Heart right ventricle (tissue), 16 donors: ENCODE results near the gene ZNF569. TPM values are rescaled to one million over a fixed set of nuclear protein-coding genes. Genes with fewer than 3 reads are reported as not detected.
"Not testable (repeated sequence)": the region's sequence is repeated elsewhere in the genome, so short reads cannot be mapped to it uniquely, and the experiment has no call there.

Experiments used
- ATAC-seq, 8 donors: fragments of 200-7000 bp; cut with Tn5 transposase; one replicate each; pipeline ENCODE4 v1.9.1; 2020; ENCODE audit warnings: mild to moderate bottlenecking in 8 of 8, moderate library complexity in 8 of 8, moderate number of reproducible peaks in 1 of 8
- DNase-seq, 2 donors: peaks; one replicate each; pipeline ENCODE4 v3.0.0-alpha.2; 2020
- H3K27ac ChIP-seq, 10 donors: fragments of 200-600 bp; sonication (generic) in 2 of 10; one replicate each; pipeline versions ENCODE4 v1.5.0 to v1.8.0; 2020 to 2022; ENCODE audit warnings: mild to moderate bottlenecking in 3 of 10
- H3K27me3 ChIP-seq, 7 donors: fragments of 200-600 bp; one replicate each; pipeline ENCODE4 v1.8.0; 2021 to 2022; ENCODE audit warnings: mild to moderate bottlenecking in 2 of 7
- H3K36me3 ChIP-seq, 9 donors: fragments of 200-600 bp; sonication (generic) in 1 of 9; one replicate each; pipeline versions ENCODE4 v1.5.0 to v1.8.0; 2020 to 2022; ENCODE audit warnings: mild to moderate bottlenecking in 2 of 9
- H3K4me1 ChIP-seq, 9 donors: fragments of 200-600 bp; sonication (generic) in 1 of 9; one replicate each; pipeline versions ENCODE4 v1.5.0 to v1.8.0; 2020 to 2022; ENCODE audit warnings: mild to moderate bottlenecking in 4 of 9
- H3K4me3 ChIP-seq, 10 donors: fragments of 200-600 bp; sonication (generic) in 2 of 10; one replicate each; pipeline versions ENCODE4 v1.5.0 to v1.8.0; 2020 to 2022; ENCODE audit warnings: mild to moderate bottlenecking in 7 of 10, moderate library complexity in 2 of 10
- H3K9me3 ChIP-seq, 11 donors: fragments of 200-600 bp in 10 of 11; sonication (generic) in 2 of 11; one replicate each; pipeline versions ENCODE4 v1.5.0 to v1.8.0; 2013 to 2022; ENCODE audit warnings: mild to moderate bottlenecking in 2 of 11, control low read depth in 1 of 11, moderate library complexity in 1 of 11
- CTCF ChIP-seq, 9 donors: fragments of 200-600 bp; sonication (generic) in 2 of 9; IDR thresholded peaks; one replicate each; pipeline versions ENCODE4 v1.5.0 to v1.8.0; 2021 to 2022; ENCODE audit warnings: antibody characterized with exemption in 9 of 9, mild to moderate bottlenecking in 5 of 9, moderate library complexity in 1 of 9
- WGBS, 2 donors: extraction: QIAGEN DNeasy Blood & Tissue Kit; methylation state at CpG; one replicate each; pipeline ENCODE4 v1.1.7; 2013; ENCODE audit warnings: inconsistent platforms in 1 of 2; 5-methylcytosine and 5-hydroxymethylcytosine counted together
- intact Hi-C, 10 donors: fragments of 100-400 bp; cut with DNase I; formaldehyde crosslinking; loops; one replicate each; pipeline versions ENCODE4 v1.11.1 to v1.14.2; 2022
- polyA plus RNA-seq, 2 donors: library from polyadenylated mRNA; stranded (reverse); fragments of 200-250 nt; gene quantifications; one replicate each; pipeline ENCODE4 v1.2.3, GENCODE V29; 2013
- total RNA-seq, 10 donors: library from RNA; stranded (reverse); fragmentation: NEBNext Ultra II Directional in 3 of 10; extraction: Animal tissue kit (Norgen Biotek cat#: 25700) in 3 of 10; gene quantifications; one replicate each; pipeline versions ENCODE4 v1.2.1 to v1.2.4, GENCODE V29; 2021 to 2023
- donor health status: Arrhythmogenic right ventricular cardiomyopathy.
- donor health status: ischemic (EF 13 %, LVEDD 7.1; RV severe dilation, severe dysfunction).
- donor health status: healthy with polysubstance abuse.
- donor health status: DM: no; HTN: yes; CAD: no.
- donor health status: DM: no; HTN: no; CAD: no.
- donor health status: ischemic (EF 25% LVEDD 6.9; RV normal size, moderate dysfunction).
- donor health status: ischemic (EF 25% LVEDD 5.7; RV mildly dilated, moderate dysfunction).
- donor health status: healthy.
- donor health status: DM: yes; HTN: yes; CAD: no.
- donor health status: Ischemic cardiomyopathy.
- donor health status: ischemic (EF 35%, LVEDD 5.7; RV mildly dilated, moderate dysfunction).
- donor health status: nonischemic (EF 11% LVEDD 7.7; RV severe dilation, severe dysfunction).
- donor health status: DM: yes; HTN: yes; CAD: no.
- donor health status: PGD.
- donor health status: ischemic (EF 29% LVEDD 5.4; RV normal size, mild dysfunction).
- donor health status: nonischemic (EF 23%, LVEDD 6.1; RV moderate dilation, normal function).

The ZNF569 gene
- total and polyA plus RNA-seq, 12 donors = 3.0 to 8.0 (median 6.0) TPM

- 41 to 47% methylated on average over 34 of the region's 34 CpGs for WGBS, 2 donors
- DNase-seq (no peak), ATAC-seq (no peak)
- Histone ChIP-seq H3K27me3 (no peaks in the 10 kb centered on the region), H3K27ac (no peak overlapping the region), H3K4me3 (no peak overlapping the region), H3K4me1 (no peaks in the 10 kb centered on the region), H3K9me3 (peaks cover 0 to 100% (median 74%) of the 10 kb centered on the region in 11 donors), H3K36me3 (no peaks in the 10 kb centered on the region)
- TF ChIP-seq CTCF (IDR thresholded peaks at IDR 0.05) = no peak
- intact Hi-C loops = no loop called here
Observed at GRCh38 chr19:37403403-37403802, 63.8 kb downstream of the ZNF569 start.

DNA sequence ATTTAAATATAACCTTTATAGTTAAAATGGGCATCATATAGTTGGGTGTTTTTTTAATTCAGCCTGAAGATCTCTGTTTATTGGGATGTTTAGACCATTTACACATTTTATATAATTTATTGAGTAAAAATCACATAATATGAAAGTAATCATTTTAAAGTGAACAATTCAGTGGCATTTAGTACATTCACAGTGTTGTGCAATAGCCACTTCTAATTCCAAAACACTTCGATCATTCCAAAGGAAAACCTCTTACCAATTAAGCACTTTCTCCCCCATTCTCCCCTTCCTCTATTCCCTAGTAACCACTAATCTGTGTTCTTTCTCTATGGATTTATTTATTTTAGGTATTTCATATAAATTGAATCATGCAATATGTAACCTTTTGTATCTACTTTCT is 66.2 kb downstream of the ZNF569 start:
- Histone ChIP-seq H3K27me3 (no peaks in the 10 kb centered on the region), H3K36me3 (no peaks in the 10 kb centered on the region), H3K9me3 (peaks cover 0 to 100% (median 74%) of the 10 kb centered on the region in 11 donors), H3K4me1 (no peaks in the 10 kb centered on the region), H3K27ac (no peak overlapping the region), H3K4me3 (no peak overlapping the region)
- 91 to 93% methylated on average over 1 of the region's 1 CpG for WGBS, 2 donors
- DNase-seq = no peak
- no peak for TF ChIP-seq CTCF (IDR thresholded peaks at IDR 0.05)
- ATAC-seq = no peak
- intact Hi-C loops = no loop called here

DNA sequence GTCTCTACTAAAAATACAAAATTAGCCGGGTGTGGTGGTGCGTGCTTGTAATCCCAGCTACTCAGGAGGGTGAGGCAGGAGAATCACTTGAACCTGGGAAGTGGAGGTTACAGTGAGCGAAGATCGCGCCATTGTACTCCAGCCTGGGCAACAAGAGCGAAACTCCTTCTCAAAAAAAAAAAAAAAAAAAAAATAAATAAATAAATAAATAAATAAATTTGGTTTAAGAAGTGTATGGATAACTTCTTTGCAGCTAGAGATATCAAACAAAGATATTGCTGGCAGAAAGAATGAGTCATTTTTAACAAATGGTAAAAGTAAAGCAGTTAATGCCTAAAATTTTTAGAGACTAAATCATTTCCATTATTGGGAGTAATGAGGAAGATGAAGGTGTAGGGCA is 75.8 kb downstream of the ZNF569 start:
- DNase-seq, H3K27ac ChIP-seq, ATAC-seq, H3K27me3 ChIP-seq, H3K4me1 ChIP-seq, H3K4me3 ChIP-seq, intact Hi-C loops: not testable (repeated sequence)
- peaks cover 3 to 63% (median 37%) of the 10 kb centered on the region in 9 donors for H3K36me3 ChIP-seq
- peaks cover 3 to 100% (median 97%) of the 10 kb centered on the region in 11 donors for H3K9me3 ChIP-seq
- WGBS, 2 donors = 97 to 100% methylated on average over 6 of the region's 6 CpGs

GRCh38 chr19:37389234-37389633 is 78.0 kb downstream of the ZNF569 start:
- no peaks in the 10 kb centered on the region for H3K27me3 ChIP-seq
- no peak for TF ChIP-seq CTCF (IDR thresholded peaks at IDR 0.05)
- H3K36me3 ChIP-seq = peaks cover 3 to 83% (median 59%) of the 10 kb centered on the region in 9 donors
- no peak for ATAC-seq
- intact Hi-C loops = no loop called here
- 97 to 98% methylated on average over 4 of the region's 4 CpGs for WGBS, 2 donors
- no peak for DNase-seq
- no peak overlapping the region for H3K4me3 ChIP-seq
- H3K9me3 ChIP-seq = peaks cover 3 to 100% (median 97%) of the 10 kb centered on the region in 11 donors
- no peaks in the 10 kb centered on the region for H3K4me1 ChIP-seq
- no peak overlapping the region for H3K27ac ChIP-seq

GRCh38 chr19:37370880-37371661 is 96.2 kb downstream of the ZNF569 start, which contains the start of gene ZNF527:
TSS of gene ZNF527 (plus strand) at chr19:37371099. CDS start at chr19:37374199, 3,100 bp downstream.
- peaks cover 0 to 29% (median 23%) of the 10 kb centered on the region in 9 donors for H3K36me3 ChIP-seq
- peak within 1 kb of the TSS; percentile 63 to 92 (median 83) for H3K27ac ChIP-seq
- intact Hi-C loops = loop anchor here in 5 of 10 donors (1.0 to 10.0 kb wide), 8 partner anchors 37 to 159 kb away; partner anchors contain the start of genes ZNF569 (in 4 of the 5), ZNF570 (in 3 of the 5), ZNF585B (in 1 of the 5) and ZNF793 (in 1 of the 5)
- DNase-seq = peak; percentile 98
- no peaks in the 10 kb centered on the region for H3K27me3 ChIP-seq
- H3K4me1 ChIP-seq = peaks cover 0 to 20% (median 11%) of the 10 kb centered on the region in 9 donors
- H3K9me3 ChIP-seq = peaks cover 0 to 52% (median 0%) of the 10 kb centered on the region in 11 donors
- TF ChIP-seq CTCF (IDR thresholded peaks at IDR 0.05) = peak in 3 of 9 donors; percentile 10 to 33 (median 29)
- H3K4me3 ChIP-seq = peak within 1 kb of the TSS; percentile 45 to 83 (median 66)
- ATAC-seq = peak; percentile 98 to 100 (median 99)
- 0 to 1% methylated on average over 58 of the region's 58 CpGs for WGBS, 2 donors

- WGBS, 2 donors = 13 to 15% methylated on average over 18 of the region's 18 CpGs
- Histone ChIP-seq H3K27ac (peak overlapping the region; percentile 57 to 92 (median 83)), H3K4me3 (peak overlapping the region; percentile 8 to 83 (median 66)), H3K9me3 (peaks cover 0 to 52% (median 0%) of the 10 kb centered on the region in 11 donors), H3K36me3 (peaks cover 0 to 22% (median 16%) of the 10 kb centered on the region in 9 donors), H3K4me1 (peaks cover 0 to 20% (median 11%) of the 10 kb centered on the region in 9 donors)
- DNase-seq (peak in 1 of 2 donors; percentile 14), ATAC-seq (peak in 4 of 8 donors; percentile 21 to 41 (median 37))
- intact Hi-C loops = loop anchor here in 5 of 10 donors (1.0 to 10.0 kb wide), 7 partner anchors 36 to 158 kb away; partner anchors contain the start of genes ZNF569 (in 3 of the 5), ZNF570 (in 3 of the 5), ZNF585B (in 1 of the 5) and ZNF793 (in 1 of the 5)
- H3K27me3 ChIP-seq = not testable (repeated sequence)
Observed at GRCh38 chr19:37370386-37370879, 96.8 kb downstream of the ZNF569 start.
